Testis (tissue), 2 donors: ENCODE measurements around the gene KDM1B.

Experiments
- POLR2A ChIP-seq: fragments of 450-650 bp; IDR thresholded peaks from one replicate; pipeline ENCODE4 v1.6.1; 2017; ENCODE audit warnings: antibody characterized with exemption, mild to moderate bottlenecking, moderate library complexity
- TF ChIP-seq, protein P1 (sequence below), 3 experiments: fragments of 450-650 bp in 2 of 3; fragments of 200-600 bp in 1 of 3; sonication (generic) in 1 of 3; IDR thresholded peaks; one replicate each; pipeline ENCODE4 v1.5.1; 2016 to 2019; ENCODE audit warnings: antibody characterized with exemption in 3 of 3, mild to moderate bottlenecking in 2 of 3, moderate library complexity in 1 of 3

DNA sequence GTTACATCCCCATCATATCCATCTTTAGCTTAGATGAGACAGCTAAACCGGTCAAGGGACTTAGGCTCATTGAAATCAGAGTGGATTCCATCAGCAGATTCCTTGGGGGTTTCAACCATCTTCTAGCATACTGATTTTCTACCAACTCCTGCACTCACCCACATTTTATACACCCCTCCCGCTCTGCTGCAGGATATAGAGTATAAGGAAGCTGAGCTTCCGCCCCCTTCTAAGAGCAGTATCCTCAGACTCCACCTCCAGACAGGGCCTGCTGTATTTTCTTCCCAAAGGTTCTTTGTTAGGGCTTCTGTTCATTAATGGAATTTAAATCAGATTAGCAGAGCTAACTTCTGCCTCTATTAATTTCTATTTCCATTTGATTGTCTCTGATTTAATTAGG lies 22.9 kb upstream of the KDM1B start:
- TF ChIP-seq, protein P1, sequence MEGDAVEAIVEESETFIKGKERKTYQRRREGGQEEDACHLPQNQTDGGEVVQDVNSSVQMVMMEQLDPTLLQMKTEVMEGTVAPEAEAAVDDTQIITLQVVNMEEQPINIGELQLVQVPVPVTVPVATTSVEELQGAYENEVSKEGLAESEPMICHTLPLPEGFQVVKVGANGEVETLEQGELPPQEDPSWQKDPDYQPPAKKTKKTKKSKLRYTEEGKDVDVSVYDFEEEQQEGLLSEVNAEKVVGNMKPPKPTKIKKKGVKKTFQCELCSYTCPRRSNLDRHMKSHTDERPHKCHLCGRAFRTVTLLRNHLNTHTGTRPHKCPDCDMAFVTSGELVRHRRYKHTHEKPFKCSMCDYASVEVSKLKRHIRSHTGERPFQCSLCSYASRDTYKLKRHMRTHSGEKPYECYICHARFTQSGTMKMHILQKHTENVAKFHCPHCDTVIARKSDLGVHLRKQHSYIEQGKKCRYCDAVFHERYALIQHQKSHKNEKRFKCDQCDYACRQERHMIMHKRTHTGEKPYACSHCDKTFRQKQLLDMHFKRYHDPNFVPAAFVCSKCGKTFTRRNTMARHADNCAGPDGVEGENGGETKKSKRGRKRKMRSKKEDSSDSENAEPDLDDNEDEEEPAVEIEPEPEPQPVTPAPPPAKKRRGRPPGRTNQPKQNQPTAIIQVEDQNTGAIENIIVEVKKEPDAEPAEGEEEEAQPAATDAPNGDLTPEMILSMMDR (IDR thresholded peaks at IDR 0.05) = no peak
- TF ChIP-seq POLR2A = no peak
